Measurements from ENCODE around the gene CCDC88C.
A peak's percentile ranks its signal among the peaks of the same experiment; 100 is the strongest.
"Not testable (repeated sequence)": the region's sequence is repeated elsewhere in the genome, so short reads cannot be mapped to it uniquely, and the experiment has no call there.

Gene CCDC88C

GRCh38 chr14:91454580-91454979, 37.0 kb upstream of the CCDC88C start:
- DNase-seq (ENCODE audit: low read depth): no peak
- TF ChIP-seq CTCF (IDR thresholded peaks at IDR 0.05; ENCODE audit: low read depth, low read length, missing control alignments): no peak
- H3K4me3 ChIP-seq (ENCODE audit: low read depth, low read length): no peak overlapping the region

GRCh38 chr14:91454155-91454554, 36.5 kb upstream of the CCDC88C start:
- no peak for DNase-seq (ENCODE audit: low read depth)
- no peak overlapping the region for H3K4me3 ChIP-seq (ENCODE audit: low read depth, low read length)
- TF ChIP-seq CTCF (IDR thresholded peaks at IDR 0.05; ENCODE audit: low read depth, low read length, missing control alignments): no peak

GRCh38 chr14:91453744-91454143, 36.1 kb upstream of the CCDC88C start:
- H3K4me3 ChIP-seq (ENCODE audit: low read depth, low read length): no peak overlapping the region
- no peak for DNase-seq (ENCODE audit: low read depth)
- no peak for TF ChIP-seq CTCF (IDR thresholded peaks at IDR 0.05; ENCODE audit: low read depth, low read length, missing control alignments)

GRCh38 chr14:91444335-91445020, 26.9 kb upstream of the CCDC88C start:
- no peak overlapping the region for H3K4me3 ChIP-seq (ENCODE audit: low read depth, low read length)
- no peak for TF ChIP-seq CTCF (IDR thresholded peaks at IDR 0.05; ENCODE audit: low read depth, low read length, missing control alignments)
- no peak for DNase-seq (ENCODE audit: low read depth)

- H3K4me3 ChIP-seq (ENCODE audit: low read depth, low read length): no peak overlapping the region
- DNase-seq (ENCODE audit: low read depth): no peak
- peak; percentile 32 for TF ChIP-seq CTCF (IDR thresholded peaks at IDR 0.05; ENCODE audit: low read depth, low read length, missing control alignments)
Measured at GRCh38 chr14:91439345-91439744, 21.7 kb upstream of the CCDC88C start.

GRCh38 chr14:91438845-91439244, 21.2 kb upstream of the CCDC88C start:
- no peak overlapping the region for H3K4me3 ChIP-seq (ENCODE audit: low read depth, low read length)
- no peak for DNase-seq (ENCODE audit: low read depth)
- no peak for TF ChIP-seq CTCF (IDR thresholded peaks at IDR 0.05; ENCODE audit: low read depth, low read length, missing control alignments)

GRCh38 chr14:91436266-91436665, 18.6 kb upstream of the CCDC88C start:
- H3K4me3 ChIP-seq (ENCODE audit: low read depth, low read length); DNase-seq (ENCODE audit: low read depth): not testable (repeated sequence)
